Lower lobe of right lung (tissue), 2 donors: ENCODE results near the gene PDLIM5. TPM values are rescaled to one million over a fixed set of nuclear protein-coding genes. Genes with fewer than 3 reads are reported as not detected.

ENCODE experiments used
- ATAC-seq, 2 donors: fragments of 200-7000 bp; cut with Tn5 transposase; one replicate each; pipeline ENCODE4 v1.9.1; 2020 to 2022; ENCODE audit warnings: mild to moderate bottlenecking in 2 of 2, moderate library complexity in 2 of 2
- DNase-seq: peaks from one replicate; pipeline ENCODE4 v3.0.0-alpha.2; 2020
- H3K27ac ChIP-seq: fragments of 200-600 bp; one replicate; pipeline ENCODE4 v1.8.0; 2022
- H3K27me3 ChIP-seq: fragments of 200-600 bp; one replicate; pipeline ENCODE4 v1.8.0; 2022; ENCODE audit warnings: low read depth
- H3K36me3 ChIP-seq: fragments of 200-600 bp; one replicate; pipeline ENCODE4 v1.8.0; 2022; ENCODE audit warnings: mild to moderate bottlenecking
- H3K4me1 ChIP-seq: fragments of 200-600 bp; one replicate; pipeline ENCODE4 v1.8.0; 2022
- H3K4me3 ChIP-seq: fragments of 200-600 bp; one replicate; pipeline ENCODE4 v1.8.0; 2022; ENCODE audit warnings: mild to moderate bottlenecking
- H3K9me3 ChIP-seq: fragments of 200-600 bp; one replicate; pipeline ENCODE4 v1.8.0; 2022
- intact Hi-C: fragments of 100-400 bp; cut with DNase I; formaldehyde crosslinking; loops from one replicate; pipeline ENCODE4 v1.11.0; 2022
- total RNA-seq: library from RNA; stranded (reverse); fragmentation: NEBNext Ultra II Directional; extraction: Animal tissue kit (Norgen Biotek cat#: 25700); gene quantifications from one replicate; pipeline ENCODE4 v1.2.1, GENCODE V29; 2021
- TF ChIP-seq, protein P1 (sequence below): fragments of 200-600 bp; IDR thresholded peaks from one replicate; pipeline ENCODE4 v1.8.0; 2022; ENCODE audit warnings: antibody characterized with exemption, mild to moderate bottlenecking
- donor health status: DM: no; HTN: yes; CAD: no; lungs with severe emphysema.

The PDLIM5 gene
- total RNA-seq, 1 donor from 2014 or later = 75.8 TPM

DNA sequence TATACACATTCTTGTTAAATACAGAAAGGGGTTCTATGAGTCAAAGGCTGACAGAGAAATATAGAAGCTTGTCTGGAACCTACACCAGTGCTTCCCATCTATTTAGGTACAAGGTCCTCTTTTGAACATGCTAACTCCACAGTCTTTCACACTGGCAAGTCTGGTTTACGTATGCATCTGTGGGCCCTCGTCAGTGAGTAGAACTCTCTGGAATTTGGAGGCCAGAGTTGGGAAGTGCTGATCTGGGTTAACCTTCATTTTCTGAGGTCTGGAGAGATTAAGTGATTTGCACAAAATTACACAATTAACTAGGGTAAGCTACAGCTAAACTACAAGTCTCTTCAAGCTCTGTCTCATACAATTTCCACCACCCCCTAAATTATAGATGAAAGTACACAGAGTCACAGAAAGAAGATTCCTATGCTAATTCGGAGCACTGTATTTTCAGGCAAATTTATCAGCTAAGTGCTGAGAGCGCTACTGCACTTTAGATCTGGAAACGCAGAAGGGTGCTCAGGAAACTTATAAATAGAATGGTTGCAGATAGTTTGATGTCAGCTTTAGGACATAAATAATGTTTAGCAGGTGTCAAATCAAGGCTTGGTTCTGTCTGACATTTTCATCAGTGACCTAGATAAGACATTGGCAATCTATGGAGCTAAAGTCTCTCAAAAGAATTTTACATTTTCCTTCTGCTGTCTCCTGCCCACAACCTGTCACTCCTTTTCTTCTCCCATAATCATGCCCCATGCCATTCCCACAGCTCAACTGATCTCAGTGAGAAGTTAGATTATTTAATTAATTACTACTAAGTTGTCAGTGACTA, 43.0 kb upstream of the PDLIM5 start:
- DNase-seq (no peak), ATAC-seq (no peak)
- TF ChIP-seq, protein P1, sequence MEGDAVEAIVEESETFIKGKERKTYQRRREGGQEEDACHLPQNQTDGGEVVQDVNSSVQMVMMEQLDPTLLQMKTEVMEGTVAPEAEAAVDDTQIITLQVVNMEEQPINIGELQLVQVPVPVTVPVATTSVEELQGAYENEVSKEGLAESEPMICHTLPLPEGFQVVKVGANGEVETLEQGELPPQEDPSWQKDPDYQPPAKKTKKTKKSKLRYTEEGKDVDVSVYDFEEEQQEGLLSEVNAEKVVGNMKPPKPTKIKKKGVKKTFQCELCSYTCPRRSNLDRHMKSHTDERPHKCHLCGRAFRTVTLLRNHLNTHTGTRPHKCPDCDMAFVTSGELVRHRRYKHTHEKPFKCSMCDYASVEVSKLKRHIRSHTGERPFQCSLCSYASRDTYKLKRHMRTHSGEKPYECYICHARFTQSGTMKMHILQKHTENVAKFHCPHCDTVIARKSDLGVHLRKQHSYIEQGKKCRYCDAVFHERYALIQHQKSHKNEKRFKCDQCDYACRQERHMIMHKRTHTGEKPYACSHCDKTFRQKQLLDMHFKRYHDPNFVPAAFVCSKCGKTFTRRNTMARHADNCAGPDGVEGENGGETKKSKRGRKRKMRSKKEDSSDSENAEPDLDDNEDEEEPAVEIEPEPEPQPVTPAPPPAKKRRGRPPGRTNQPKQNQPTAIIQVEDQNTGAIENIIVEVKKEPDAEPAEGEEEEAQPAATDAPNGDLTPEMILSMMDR = no peak
- Histone ChIP-seq H3K4me3 (no peak overlapping the region), H3K27ac (no peak overlapping the region), H3K36me3 (no peaks in the 10 kb centered on the region), H3K27me3 (no peaks in the 10 kb centered on the region), H3K9me3 (no peaks in the 10 kb centered on the region), H3K4me1 (peaks cover 24% of the 10 kb centered on the region)
- intact Hi-C loops = loop anchor here (5.0 kb wide), 1 partner anchor 189 kb away; no protein-coding TSS in a partner anchor

DNA sequence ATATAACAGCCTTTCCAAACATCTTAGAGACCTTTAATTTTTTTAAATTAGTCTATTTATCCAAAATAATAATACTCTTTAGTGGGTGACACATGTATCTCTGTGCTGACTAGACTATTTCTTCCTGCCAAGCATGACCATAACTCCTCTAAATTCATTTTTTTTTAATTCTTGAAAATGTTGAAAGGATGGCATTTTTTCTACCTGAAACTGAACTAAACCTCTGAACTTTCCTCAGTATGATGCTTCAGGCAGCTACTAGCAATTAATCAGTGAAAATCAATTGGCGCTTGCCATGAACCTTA, 42.4 kb upstream of the PDLIM5 start:
- H3K4me1 ChIP-seq = peaks cover 24% of the 10 kb centered on the region
- ATAC-seq (no peak), DNase-seq (no peak)
- H3K9me3 ChIP-seq = no peaks in the 10 kb centered on the region
- intact Hi-C loops = loop anchor here (5.0 kb wide), 1 partner anchor 188 kb away; no protein-coding TSS in a partner anchor
- H3K36me3 ChIP-seq = no peaks in the 10 kb centered on the region
- TF ChIP-seq, protein P1 = no peak
- H3K4me3 ChIP-seq = no peak overlapping the region
- H3K27ac ChIP-seq = no peak overlapping the region
- no peaks in the 10 kb centered on the region for H3K27me3 ChIP-seq

DNA sequence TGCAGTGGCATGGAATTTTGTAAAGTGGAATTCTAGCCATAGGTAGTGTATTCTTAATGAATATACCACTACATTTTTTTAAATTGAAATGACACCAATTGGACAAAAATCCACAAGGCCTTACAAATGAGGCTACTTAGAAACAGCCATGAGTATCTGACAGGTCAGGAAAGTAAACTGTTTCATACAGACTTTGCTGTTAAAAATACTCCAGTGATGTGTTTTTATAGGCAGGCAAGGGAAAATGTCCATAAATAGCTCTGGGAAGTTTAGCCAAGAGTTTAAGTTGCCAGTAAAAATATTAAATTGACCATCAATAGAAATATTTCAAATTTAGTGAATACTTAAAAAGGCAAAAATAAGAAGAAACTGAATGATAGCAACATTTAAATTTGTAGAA, 41.8 kb upstream of the PDLIM5 start:
- H3K4me3 ChIP-seq = no peak overlapping the region
- DNase-seq (no peak), ATAC-seq (no peak)
- H3K27me3 ChIP-seq = no peaks in the 10 kb centered on the region
- H3K27ac ChIP-seq = no peak overlapping the region
- H3K9me3 ChIP-seq = no peaks in the 10 kb centered on the region
- peaks cover 24% of the 10 kb centered on the region for H3K4me1 ChIP-seq
- TF ChIP-seq, protein P1 = no peak
- no peaks in the 10 kb centered on the region for H3K36me3 ChIP-seq
- intact Hi-C loops = loop anchor here (5.0 kb wide), 1 partner anchor 187 kb away; no protein-coding TSS in a partner anchor

DNA sequence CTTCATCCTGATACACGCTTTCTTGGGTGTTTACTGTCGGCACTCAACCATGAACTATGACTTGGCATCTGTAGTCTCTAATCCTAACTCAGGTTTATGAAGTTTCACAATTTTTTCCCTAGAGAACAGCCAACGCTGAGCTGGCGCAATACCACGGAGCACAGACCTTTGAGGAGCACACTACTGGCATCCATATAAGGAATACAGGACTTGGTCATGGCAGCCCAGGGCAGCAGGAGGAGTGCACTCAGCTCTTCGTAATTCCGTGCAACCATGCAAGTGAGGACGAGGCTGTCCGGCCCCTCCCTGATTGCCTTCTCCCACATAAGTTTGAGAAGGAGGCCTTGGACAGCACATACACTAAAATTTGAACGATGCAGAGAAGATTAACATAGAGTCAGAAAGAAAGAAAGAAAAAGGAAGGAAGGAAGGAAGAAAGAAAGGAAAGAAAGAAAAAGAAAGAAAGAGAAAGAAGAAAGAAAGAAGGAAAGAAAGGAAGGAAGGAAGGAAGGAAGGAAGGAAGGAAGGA, 41.0 kb upstream of the PDLIM5 start:
- no peak for ATAC-seq
- intact Hi-C loops = no loop called here
- H3K27ac ChIP-seq = no peak overlapping the region
- peaks cover 24% of the 10 kb centered on the region for H3K4me1 ChIP-seq
- no peaks in the 10 kb centered on the region for H3K36me3 ChIP-seq
- TF ChIP-seq, protein P1 = no peak
- no peaks in the 10 kb centered on the region for H3K27me3 ChIP-seq
- H3K9me3 ChIP-seq = no peaks in the 10 kb centered on the region
- DNase-seq = no peak
- H3K4me3 ChIP-seq = no peak overlapping the region

DNA sequence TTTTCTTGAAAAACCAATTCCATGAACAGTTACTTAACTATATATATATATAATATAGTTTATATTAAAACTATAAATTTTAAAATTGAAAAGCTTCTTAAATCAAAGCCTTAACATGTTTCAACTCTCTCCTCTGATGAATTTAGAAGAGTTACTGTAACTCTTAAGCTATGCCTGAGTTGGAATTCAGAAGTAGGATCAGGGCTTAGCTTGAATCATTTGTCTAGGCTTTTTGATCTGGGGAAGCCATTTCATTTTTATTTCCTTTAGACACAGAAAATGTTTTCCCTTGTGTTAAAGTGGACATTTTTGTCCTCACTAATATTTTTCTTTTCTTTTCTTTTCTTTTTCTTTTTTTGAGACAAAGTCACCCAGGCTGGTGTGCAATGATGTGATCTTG, 40.4 kb upstream of the PDLIM5 start:
- ATAC-seq (no peak), DNase-seq (no peak)
- Histone ChIP-seq H3K27me3 (no peaks in the 10 kb centered on the region), H3K9me3 (no peaks in the 10 kb centered on the region), H3K4me3 (no peak overlapping the region), H3K27ac (no peak overlapping the region), H3K36me3 (no peaks in the 10 kb centered on the region), H3K4me1 (peaks cover 24% of the 10 kb centered on the region)
- TF ChIP-seq, protein P1 = no peak
- intact Hi-C loops = no loop called here
